GM13976 (cell line): ENCODE measurements around the gene CAMK2A.
"Not testable (repeated sequence)": the region's sequence is repeated elsewhere in the genome, so short reads cannot be mapped to it uniquely, and the experiment has no call there.

Experiments
- DNase-seq: peaks from one replicate; pipeline ENCODE4 v3.0.0; 2012; ENCODE audit warnings: low spot score
- CTCF ChIP-seq: IDR thresholded peaks from 2 replicates; pipeline ENCODE4 v1.5.1; 2012; ENCODE audit warnings: borderline replicate concordance, mild to moderate bottlenecking; ENCODE audit not compliant: insufficient read depth; ENCODE audit errors: extremely low read depth, missing control alignments, control extremely low read depth
- in situ Hi-C: fragments of 300-500 bp; cut with MboI; formaldehyde crosslinking; loops from one replicate; pipeline ENCODE4 v1.12.0; 2022; ENCODE audit warnings: low sequenced_read_pairs, mixed read lengths, inconsistent platforms; ENCODE audit not compliant: unreplicated experiment

Gene CAMK2A

DNA sequence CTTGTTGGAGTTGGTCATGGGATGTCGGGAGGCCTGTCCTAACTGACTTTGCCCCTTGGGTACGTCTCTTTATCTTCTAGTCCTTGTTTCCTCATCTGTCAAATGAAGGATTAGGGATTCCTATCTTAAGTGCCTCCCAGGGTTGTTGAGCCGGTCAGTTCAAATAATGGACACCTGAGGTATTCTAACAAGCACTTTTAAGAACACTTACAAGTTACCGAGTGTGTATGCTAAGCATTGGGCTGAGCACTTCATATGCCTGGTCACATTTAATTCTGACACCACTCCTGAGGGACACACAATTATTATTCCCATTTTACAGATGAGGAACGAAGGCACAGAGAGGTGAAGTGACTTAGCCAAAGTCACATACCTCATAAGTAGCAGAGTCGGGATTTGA lies 37.1 kb downstream of the CAMK2A start:
- no peak for TF ChIP-seq CTCF
- DNase-seq, result no peak
- in situ Hi-C loops, result no loop called here

DNA sequence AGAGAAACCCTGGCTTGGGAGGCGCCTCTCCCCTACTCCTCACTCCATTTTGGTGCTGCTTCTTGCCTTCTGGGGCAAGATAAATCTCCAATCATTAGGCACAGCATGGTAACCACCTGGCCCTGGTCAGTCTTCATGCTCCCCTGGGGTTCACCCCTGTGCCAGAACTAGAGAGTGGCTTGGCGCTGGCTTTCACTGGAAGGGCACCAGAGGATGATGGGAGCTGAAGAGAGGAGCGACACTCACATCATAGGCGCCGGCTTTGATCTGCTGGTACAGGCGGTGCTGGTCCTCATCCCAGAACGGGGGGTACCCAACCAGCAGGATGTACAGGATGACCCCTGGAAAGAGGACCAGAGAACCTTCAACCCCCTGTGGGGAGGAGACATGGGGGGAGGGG lies 38.1 kb downstream of the CAMK2A start:
- in situ Hi-C loops, result no loop called here
- no peak for TF ChIP-seq CTCF
- DNase-seq, result no peak

DNA sequence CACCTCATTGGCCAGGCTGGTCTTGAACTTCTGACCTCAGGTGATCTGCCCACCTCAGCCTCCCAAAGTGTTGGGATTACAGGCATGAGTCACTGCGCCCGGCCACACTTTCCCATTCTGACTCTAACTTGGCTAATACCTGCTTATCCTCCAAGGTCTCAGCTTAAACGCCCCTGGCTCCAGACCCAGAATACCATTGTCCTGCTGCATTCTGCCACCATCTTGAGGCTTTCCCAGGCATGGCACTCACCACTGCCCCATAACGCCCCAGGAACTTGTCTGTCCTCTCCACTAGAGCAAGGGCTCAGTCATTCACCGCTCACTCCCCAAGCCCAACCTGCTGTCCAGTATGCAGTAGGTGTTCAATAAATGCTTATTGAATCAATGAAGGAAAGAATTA lies 39.8 kb downstream of the CAMK2A start:
- DNase-seq, result no peak
- in situ Hi-C loops, result no loop called here
- no peak for TF ChIP-seq CTCF

- in situ Hi-C loops, result no loop called here
- DNase-seq, result no peak
- TF ChIP-seq CTCF, result no peak
These were observed 40.6 kb downstream of the CAMK2A start for GRCh38 chr5:150248946-150249345.

GRCh38 chr5:150248493-150248892 lies 41.1 kb downstream of the CAMK2A start:
- DNase-seq, in situ Hi-C loops: not testable (repeated sequence)

DNA sequence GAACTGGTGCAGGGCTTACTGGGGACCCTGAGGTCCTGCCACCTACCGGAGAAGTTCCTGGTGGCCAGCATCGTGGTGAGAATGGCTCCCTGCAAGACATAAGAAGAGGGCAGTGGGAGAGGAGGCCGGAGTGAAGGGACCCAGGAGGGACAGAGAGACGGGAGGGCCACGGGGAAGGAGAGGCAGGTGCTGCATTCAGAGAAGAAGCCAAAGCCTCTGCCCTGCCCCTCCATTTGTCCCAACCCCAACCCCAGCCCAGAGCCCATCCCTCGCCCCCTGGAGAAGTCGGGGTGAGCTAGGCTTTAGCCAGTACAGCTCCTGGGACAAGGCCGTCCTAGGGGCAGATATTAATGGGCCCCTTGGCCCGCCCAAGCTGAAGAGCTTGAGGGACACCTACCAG lies 41.8 kb downstream of the CAMK2A start:
- TF ChIP-seq CTCF, result no peak
- in situ Hi-C loops, result no loop called here

GRCh38 chr5:150246835-150247234 lies 42.7 kb downstream of the CAMK2A start:
- DNase-seq, result no peak
- in situ Hi-C loops, result no loop called here
- no peak for TF ChIP-seq CTCF

More for the DNA sequence above, 41.8 kb downstream of the CAMK2A start:
- no peak for DNase-seq
